B cell (primary cell): ENCODE data around the gene PRKCZ. TPM values are rescaled to one million over a fixed set of nuclear protein-coding genes. Genes with fewer than 3 reads are reported as not detected.

Source experiments
- ATAC-seq: fragments of 200-7000 bp; cut with Tn5 transposase; one replicate; pipeline ENCODE4 v1.10.0; 2021; ENCODE audit warnings: low read depth, mild to moderate bottlenecking, moderate number of reproducible peaks, moderate library complexity
- CTCF ChIA-PET: fragments of 350-600 bp; sonication (Branson Sonifier 250); formaldehyde crosslinking; loops from one replicate; lab custom pipeline; 2021; ENCODE audit warnings: antibody characterized with exemption, inconsistent platforms; lab: Charles Lee
- POLR2A ChIA-PET: fragments of 350-600 bp; sonication (Branson Sonifier 250); formaldehyde crosslinking; loops from one replicate; lab custom pipeline; 2021; ENCODE audit warnings: antibody characterized with exemption; lab: Charles Lee
- DNase-seq: peaks from one replicate; pipeline ENCODE4 v3.0.0; 2013
- H2AFZ ChIP-seq: 2 replicates; pipeline ENCODE4 v1.6.1; 2012; ENCODE audit warnings: mild to moderate bottlenecking, low read depth, low read length; ENCODE audit not compliant: insufficient read depth, poor library complexity, severe bottlenecking
- H3K27ac ChIP-seq, 2 donors: 1 replicate in 1 of 2; 2 replicates in 1 of 2; pipeline ENCODE4 v1.5.1; 2012 to 2013; ENCODE audit warnings: low read length in 2 of 2, mild to moderate bottlenecking in 2 of 2, moderate library complexity in 1 of 2
- H3K27me3 ChIP-seq, 4 experiments: fragments of 200-600 bp in 1 of 4; sonication (generic) in 1 of 4; replicated peaks in 1 of 4; 1 replicate in 2 of 4; 2 replicates in 2 of 4; pipeline versions ENCODE4 v1.6.1 to v1.7.0; 2013 to 2016; ENCODE audit warnings: low read length in 3 of 4, mild to moderate bottlenecking in 2 of 4, mixed read lengths in 1 of 4, moderate library complexity in 1 of 4; ENCODE audit not compliant: insufficient read depth in 4 of 4, control insufficient read depth in 3 of 4; ENCODE audit errors: control extremely low read depth in 1 of 4
- H3K36me3 ChIP-seq, 2 experiments: replicated peaks in 1 of 2; 1 replicate in 1 of 2; 2 replicates in 1 of 2; pipeline versions ENCODE4 v1.6.1 to v1.7.1; 2013; ENCODE audit warnings: low read length in 1 of 2; ENCODE audit not compliant: insufficient read depth in 2 of 2, control insufficient read depth in 1 of 2; ENCODE audit errors: control extremely low read depth in 1 of 2, extremely low read depth in 1 of 2
- H3K4me1 ChIP-seq, 2 donors: fragments of 200-600 bp in 1 of 2; sonication (generic) in 1 of 2; 1 replicate in 1 of 2; 2 replicates in 1 of 2; pipeline versions ENCODE4 v1.5.1 to v1.6.1; 2013 to 2017; ENCODE audit warnings: low read length in 2 of 2; ENCODE audit not compliant: control insufficient read depth in 2 of 2, insufficient read depth in 2 of 2
- H3K4me2 ChIP-seq: replicated peaks from 2 replicates; pipeline ENCODE3; 2012; ENCODE audit warnings: mild to moderate bottlenecking, low read depth, low read length; ENCODE audit not compliant: poor library complexity, severe bottlenecking
- H3K4me3 ChIP-seq, 5 experiments: fragments of 200-600 bp in 1 of 5; sonication (generic) in 1 of 5; 1 replicate in 3 of 5; 2 replicates in 2 of 5; pipeline versions ENCODE4 v1.5.1 to v1.7.0; 2011 to 2016; ENCODE audit warnings: low read length in 4 of 5, mild to moderate bottlenecking in 4 of 5, low read depth in 2 of 5, control low read depth in 1 of 5, moderate library complexity in 1 of 5; ENCODE audit not compliant: insufficient read depth in 1 of 5; ENCODE audit errors: control extremely low read depth in 1 of 5, extremely low read depth in 1 of 5
- H3K79me2 ChIP-seq: fragments of 200-600 bp; sonication (generic); one replicate; pipeline ENCODE4 v1.6.0; 2016; ENCODE audit warnings: low read length; ENCODE audit not compliant: control insufficient read depth, insufficient read depth
- H3K9ac ChIP-seq: fragments of 200-600 bp; sonication (generic); 2 replicates; pipeline ENCODE4 v1.6.1; 2017; ENCODE audit warnings: mild to moderate bottlenecking, low read length, moderate library complexity
- H3K9me3 ChIP-seq, 3 donors: one replicate each; pipeline versions ENCODE4 v1.6.1 to v1.7.1; 2013; ENCODE audit warnings: low read length in 2 of 3; ENCODE audit not compliant: control insufficient read depth in 2 of 3, insufficient read depth in 1 of 3; ENCODE audit errors: control extremely low read depth in 1 of 3
- H4K20me1 ChIP-seq: 2 replicates; pipeline ENCODE4 v1.6.0; 2012; ENCODE audit warnings: mild to moderate bottlenecking, low read length; ENCODE audit not compliant: insufficient read depth, control insufficient read depth, poor library complexity, severe bottlenecking
- H3K27ac Mint-ChIP-seq: one replicate; pipeline ENCODE4 v1.8.0; 2021; ENCODE audit warnings: mixed read lengths
- H3K27me3 Mint-ChIP-seq: one replicate; pipeline ENCODE4 v1.8.0; 2021; ENCODE audit warnings: mixed read lengths
- H3K4me1 Mint-ChIP-seq: one replicate; pipeline ENCODE4 v1.8.0; 2021; ENCODE audit warnings: mixed read lengths
- H3K4me3 Mint-ChIP-seq: one replicate; pipeline ENCODE4 v1.8.0; 2021; ENCODE audit warnings: mixed read lengths
- H3K9me3 Mint-ChIP-seq: one replicate; pipeline ENCODE4 v1.8.0; 2022; ENCODE audit warnings: mixed read lengths; ENCODE audit not compliant: insufficient read depth
- EZH2 ChIP-seq: IDR thresholded peaks from 2 replicates; pipeline ENCODE4 v1.6.1; 2012; ENCODE audit warnings: borderline replicate concordance, low read depth, mild to moderate bottlenecking, moderate library complexity, low read length; ENCODE audit not compliant: insufficient read depth, poor library complexity, severe bottlenecking
- WGBS: methylation state at CpG from one replicate; pipeline ENCODE4 v1.1.5; 2013; ENCODE audit warnings: missing lambda C conversion rate; ENCODE audit not compliant: insufficient coverage; 5-methylcytosine and 5-hydroxymethylcytosine counted together
- intact Hi-C: fragments of 100-400 bp; cut with micrococcal nuclease; formaldehyde crosslinking; loops from one replicate; pipeline ENCODE4 v1.10.0; 2022
- polyA plus RNA-seq: library from polyadenylated mRNA; depleted of rRNA; stranded (reverse); fragments of >200 nt; gene quantifications from 2 replicates; pipeline ENCODE4 v1.2.3, GENCODE V29; 2012
- total RNA-seq, 2 donors: library from RNA; stranded (reverse); fragments of 120-200 nt in 1 of 2; gene quantifications; 1 replicate in 1 of 2; 2 replicates in 1 of 2; pipeline versions ENCODE4 v1.2.3 to v1.2.4, GENCODE V29; 2013 to 2022
- TF ChIP-seq, protein P1 (sequence below): fragments of 200-600 bp; IDR thresholded peaks from one replicate; pipeline ENCODE4 v1.8.0; 2022; ENCODE audit warnings: antibody characterized with exemption, mild to moderate bottlenecking

PRKCZ gene
- total and polyA plus RNA-seq, 2 donors (not counting 1 experiment from before 2014, with no cell fraction given) = 17.9 to 53.2 TPM

DNA sequence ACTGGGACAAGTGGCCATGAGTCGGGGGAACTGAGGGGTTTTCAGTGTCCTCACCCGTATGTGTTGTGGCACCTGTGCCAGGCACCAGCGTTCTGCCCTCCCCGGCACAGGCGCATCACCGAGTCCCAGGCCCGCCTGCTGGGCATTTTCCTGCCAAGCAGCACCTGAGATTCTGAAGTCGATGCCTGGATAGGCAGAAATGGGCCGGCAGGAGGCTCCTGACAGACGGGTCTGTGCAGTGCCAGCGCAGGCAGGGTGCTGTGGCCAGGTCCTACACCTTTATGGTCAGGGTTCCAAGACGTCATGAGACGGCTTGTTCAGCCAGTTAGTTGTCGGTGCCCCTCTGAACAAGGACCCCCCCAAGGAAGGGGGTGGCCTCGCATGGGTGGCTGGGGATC lies 133.7 kb downstream of the PRKCZ start:
- WGBS = 91% methylated on average over 15 of the region's 15 CpGs
- intact Hi-C loops = no loop called here
- Histone ChIP-seq H3K36me3 (peaks cover 0 to 7% of the 10 kb centered on the region in 2 experiments), H3K79me2 (peaks cover 9% of the 10 kb centered on the region), H3K4me2 (no peak overlapping the region), H3K4me3 (no peak overlapping the region), H3K4me1 (peaks cover 0 to 2% of the 10 kb centered on the region in 2 donors), H4K20me1 (no peaks in the 10 kb centered on the region), H2AFZ (no peak overlapping the region), H3K9ac (no peak overlapping the region), H3K27ac (no peak overlapping the region), H3K9me3 (peaks cover 0 to 2% (median 0%) of the 10 kb centered on the region in 3 donors), H3K27me3 (no peaks in the 10 kb centered on the region)
- no peak for DNase-seq
- POLR2A ChIA-PET = no interaction called here
- no peaks in the 10 kb centered on the region for H3K9me3 Mint-ChIP-seq
- CTCF ChIA-PET = no interaction called here
- no peak overlapping the region for H3K27ac Mint-ChIP-seq
- no peak overlapping the region for H3K4me3 Mint-ChIP-seq
- H3K27me3 Mint-ChIP-seq = no peaks in the 10 kb centered on the region
- TF ChIP-seq, protein P1, sequence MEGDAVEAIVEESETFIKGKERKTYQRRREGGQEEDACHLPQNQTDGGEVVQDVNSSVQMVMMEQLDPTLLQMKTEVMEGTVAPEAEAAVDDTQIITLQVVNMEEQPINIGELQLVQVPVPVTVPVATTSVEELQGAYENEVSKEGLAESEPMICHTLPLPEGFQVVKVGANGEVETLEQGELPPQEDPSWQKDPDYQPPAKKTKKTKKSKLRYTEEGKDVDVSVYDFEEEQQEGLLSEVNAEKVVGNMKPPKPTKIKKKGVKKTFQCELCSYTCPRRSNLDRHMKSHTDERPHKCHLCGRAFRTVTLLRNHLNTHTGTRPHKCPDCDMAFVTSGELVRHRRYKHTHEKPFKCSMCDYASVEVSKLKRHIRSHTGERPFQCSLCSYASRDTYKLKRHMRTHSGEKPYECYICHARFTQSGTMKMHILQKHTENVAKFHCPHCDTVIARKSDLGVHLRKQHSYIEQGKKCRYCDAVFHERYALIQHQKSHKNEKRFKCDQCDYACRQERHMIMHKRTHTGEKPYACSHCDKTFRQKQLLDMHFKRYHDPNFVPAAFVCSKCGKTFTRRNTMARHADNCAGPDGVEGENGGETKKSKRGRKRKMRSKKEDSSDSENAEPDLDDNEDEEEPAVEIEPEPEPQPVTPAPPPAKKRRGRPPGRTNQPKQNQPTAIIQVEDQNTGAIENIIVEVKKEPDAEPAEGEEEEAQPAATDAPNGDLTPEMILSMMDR = no peak
- no peak for TF ChIP-seq EZH2
- H3K4me1 Mint-ChIP-seq = no peaks in the 10 kb centered on the region
- no peak for ATAC-seq

DNA sequence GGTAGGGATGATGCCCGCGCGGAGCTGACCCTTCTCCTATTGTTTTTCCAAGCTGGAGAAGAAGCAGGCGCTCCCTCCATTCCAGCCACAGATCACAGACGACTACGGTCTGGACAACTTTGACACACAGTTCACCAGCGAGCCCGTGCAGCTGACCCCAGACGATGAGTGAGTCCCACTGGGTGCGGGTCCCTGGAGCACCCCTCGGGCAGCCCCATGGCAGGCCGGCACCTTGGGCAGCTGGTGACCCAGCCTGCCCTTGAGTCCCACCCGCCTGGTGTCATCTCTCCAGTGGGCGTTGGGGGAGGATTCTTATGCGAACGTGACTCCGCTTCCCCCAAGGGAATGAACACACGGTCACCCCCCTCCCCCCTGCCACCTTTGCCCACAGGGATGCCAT lies 134.3 kb downstream of the PRKCZ start:
- H3K27ac Mint-ChIP-seq = no peak overlapping the region
- H3K9me3 Mint-ChIP-seq = no peaks in the 10 kb centered on the region
- Histone ChIP-seq H2AFZ (no peak overlapping the region), H3K27ac (no peak overlapping the region), H3K36me3 (peaks cover 0 to 7% of the 10 kb centered on the region in 2 experiments), H3K27me3 (no peaks in the 10 kb centered on the region), H4K20me1 (no peaks in the 10 kb centered on the region), H3K4me1 (peaks cover 0 to 6% of the 10 kb centered on the region in 2 donors), H3K4me3 (no peak overlapping the region), H3K9ac (no peak overlapping the region), H3K79me2 (peaks cover 11% of the 10 kb centered on the region), H3K9me3 (peaks cover 0 to 2% (median 0%) of the 10 kb centered on the region in 3 donors), H3K4me2 (no peak overlapping the region)
- CTCF ChIA-PET = no interaction called here
- TF ChIP-seq, protein P1 = no peak
- no peaks in the 10 kb centered on the region for H3K27me3 Mint-ChIP-seq
- DNase-seq (no peak), ATAC-seq (no peak)
- intact Hi-C loops = no loop called here
- no peak overlapping the region for H3K4me3 Mint-ChIP-seq
- H3K4me1 Mint-ChIP-seq = peaks cover 3% of the 10 kb centered on the region
- 97% methylated on average over 12 of the region's 18 CpGs for WGBS
- POLR2A ChIA-PET = no interaction called here
